Measurements from ENCODE around the gene SCYL1.

SCYL1 gene

GRCh38 chr11:65578134-65578533 is 53.3 kb downstream of the SCYL1 start:
- FAIRE-seq (no peak), DNase-seq (ENCODE audit: extremely low spot score, insufficient read length, low read depth) (no peak)

- FAIRE-seq (no peak), DNase-seq (ENCODE audit: extremely low spot score, insufficient read length, low read depth) (no peak)
These were observed 53.8 kb downstream of the SCYL1 start for GRCh38 chr11:65578667-65579066.

- no peak for FAIRE-seq
- no peak for DNase-seq (ENCODE audit: extremely low spot score, insufficient read length, low read depth)
These were observed 54.4 kb downstream of the SCYL1 start for GRCh38 chr11:65579291-65579690.

- FAIRE-seq = no peak
- no peak for DNase-seq (ENCODE audit: extremely low spot score, insufficient read length, low read depth)
These were observed 55.3 kb downstream of the SCYL1 start for GRCh38 chr11:65580031-65580692.

- FAIRE-seq = no peak
- DNase-seq (ENCODE audit: extremely low spot score, insufficient read length, low read depth) = no peak
These were observed 55.9 kb downstream of the SCYL1 start for GRCh38 chr11:65580756-65581155.

GRCh38 chr11:65581928-65582327 is 57.0 kb downstream of the SCYL1 start:
- FAIRE-seq (no peak), DNase-seq (ENCODE audit: extremely low spot score, insufficient read length, low read depth) (no peak)

GRCh38 chr11:65583589-65583988 is 58.7 kb downstream of the SCYL1 start:
- no peak for FAIRE-seq
- no peak for DNase-seq (ENCODE audit: extremely low spot score, insufficient read length, low read depth)

GRCh38 chr11:65584106-65584505 is 59.2 kb downstream of the SCYL1 start:
- DNase-seq (ENCODE audit: extremely low spot score, insufficient read length, low read depth) (no peak), FAIRE-seq (no peak)

- DNase-seq (ENCODE audit: extremely low spot score, insufficient read length, low read depth) (no peak), FAIRE-seq (no peak)
These were observed 59.9 kb downstream of the SCYL1 start for GRCh38 chr11:65584723-65585171.

GRCh38 chr11:65585396-65586246 is 60.7 kb downstream of the SCYL1 start:
- DNase-seq (ENCODE audit: extremely low spot score, insufficient read length, low read depth) (no peak), FAIRE-seq (no peak)

GRCh38 chr11:65586247-65586630 is 61.4 kb downstream of the SCYL1 start:
- no peak for DNase-seq (ENCODE audit: extremely low spot score, insufficient read length, low read depth)
- no peak for FAIRE-seq

GRCh38 chr11:65586676-65587075 is 61.8 kb downstream of the SCYL1 start:
- no peak for DNase-seq (ENCODE audit: extremely low spot score, insufficient read length, low read depth)
- no peak for FAIRE-seq
